ENCODE measurements around the gene CASTOR1.
A peak's percentile ranks its signal among the peaks of the same experiment; 100 is the strongest.

CASTOR1 gene

DNA sequence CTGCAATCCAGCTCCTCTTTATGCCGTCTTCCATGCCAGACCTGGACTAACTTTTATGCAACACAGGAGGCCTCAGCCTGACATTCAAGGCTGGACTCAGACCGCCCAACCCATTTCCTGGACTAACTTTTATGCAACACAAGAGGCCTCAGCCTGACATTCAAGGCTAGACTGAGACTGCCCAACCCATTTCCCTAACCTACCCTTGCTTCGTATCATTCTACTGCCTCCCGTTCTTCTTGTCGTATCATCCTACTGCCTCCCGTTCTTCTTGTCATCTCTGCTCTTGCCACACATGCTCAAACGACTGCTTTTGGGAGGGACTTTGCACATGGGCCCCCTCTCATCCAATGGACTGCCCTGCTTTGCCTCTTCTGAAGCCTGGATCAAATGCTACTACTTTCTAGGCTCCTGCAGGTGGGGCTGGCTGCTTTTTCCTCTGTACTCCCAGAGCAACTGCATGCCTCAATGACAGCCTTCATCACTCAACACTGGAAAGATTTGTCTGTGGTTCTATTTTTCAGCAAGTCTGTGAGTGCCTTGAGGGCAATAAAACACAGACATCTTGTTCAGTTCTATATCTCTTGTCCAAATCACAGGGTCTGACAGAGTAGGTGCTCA, 29.6 kb upstream of the CASTOR1 start:
- DNase-seq (ENCODE audit: low read depth), result no peak

DNA sequence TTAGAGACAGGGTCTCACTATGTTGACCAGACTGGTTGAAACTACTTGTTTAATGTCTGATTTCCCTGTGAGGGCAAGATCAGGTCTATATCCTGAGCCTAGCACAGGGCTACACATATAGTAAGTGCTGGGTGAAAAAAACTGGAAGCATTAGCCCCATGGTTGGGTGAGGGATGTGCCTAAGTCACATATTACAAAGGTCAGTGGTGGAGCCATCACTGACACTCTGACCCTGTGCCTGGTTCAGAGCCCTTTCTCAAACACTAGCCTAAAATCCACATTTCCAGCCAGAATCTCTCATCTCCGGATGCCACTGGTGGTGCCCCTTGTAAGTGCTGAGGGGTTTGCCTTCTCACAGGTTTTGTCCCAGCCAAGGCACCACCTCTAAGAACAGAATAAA, 28.5 kb upstream of the CASTOR1 start:
- no peak for DNase-seq (ENCODE audit: low read depth)

DNA sequence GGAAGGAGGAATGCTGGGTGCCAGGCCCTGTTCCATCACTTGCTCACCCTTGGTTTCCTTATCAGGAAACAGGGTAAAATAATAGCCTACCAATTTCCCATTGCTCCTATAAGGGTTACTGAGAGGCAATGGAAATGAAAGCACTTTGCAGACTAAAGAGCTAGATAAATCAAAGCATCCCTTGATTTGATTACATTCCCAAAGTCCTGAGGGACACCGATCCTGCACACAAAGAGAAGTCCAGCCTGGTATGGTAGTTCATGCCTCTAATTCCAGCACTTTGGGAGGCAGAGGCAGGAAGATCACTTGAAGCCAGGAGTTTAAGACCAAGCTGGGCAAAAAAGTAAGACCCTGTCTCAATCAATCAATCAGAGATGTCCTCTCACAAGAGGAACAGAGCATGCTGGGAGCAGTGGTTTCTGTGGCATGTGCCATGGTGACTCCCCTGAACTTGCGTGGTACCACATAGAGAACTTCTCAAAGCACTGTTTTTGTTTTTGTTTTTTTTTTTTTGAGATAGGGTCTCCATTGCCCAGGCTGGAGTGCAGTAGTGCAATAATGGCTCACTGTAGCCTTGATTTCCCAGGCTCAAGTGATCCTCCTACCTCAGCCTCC, 26.8 kb upstream of the CASTOR1 start:
- no peak for DNase-seq (ENCODE audit: low read depth)

- no peak for DNase-seq (ENCODE audit: low read depth)
Observed at GRCh38 chr22:30314915-30315314, 25.6 kb upstream of the CASTOR1 start.

DNA sequence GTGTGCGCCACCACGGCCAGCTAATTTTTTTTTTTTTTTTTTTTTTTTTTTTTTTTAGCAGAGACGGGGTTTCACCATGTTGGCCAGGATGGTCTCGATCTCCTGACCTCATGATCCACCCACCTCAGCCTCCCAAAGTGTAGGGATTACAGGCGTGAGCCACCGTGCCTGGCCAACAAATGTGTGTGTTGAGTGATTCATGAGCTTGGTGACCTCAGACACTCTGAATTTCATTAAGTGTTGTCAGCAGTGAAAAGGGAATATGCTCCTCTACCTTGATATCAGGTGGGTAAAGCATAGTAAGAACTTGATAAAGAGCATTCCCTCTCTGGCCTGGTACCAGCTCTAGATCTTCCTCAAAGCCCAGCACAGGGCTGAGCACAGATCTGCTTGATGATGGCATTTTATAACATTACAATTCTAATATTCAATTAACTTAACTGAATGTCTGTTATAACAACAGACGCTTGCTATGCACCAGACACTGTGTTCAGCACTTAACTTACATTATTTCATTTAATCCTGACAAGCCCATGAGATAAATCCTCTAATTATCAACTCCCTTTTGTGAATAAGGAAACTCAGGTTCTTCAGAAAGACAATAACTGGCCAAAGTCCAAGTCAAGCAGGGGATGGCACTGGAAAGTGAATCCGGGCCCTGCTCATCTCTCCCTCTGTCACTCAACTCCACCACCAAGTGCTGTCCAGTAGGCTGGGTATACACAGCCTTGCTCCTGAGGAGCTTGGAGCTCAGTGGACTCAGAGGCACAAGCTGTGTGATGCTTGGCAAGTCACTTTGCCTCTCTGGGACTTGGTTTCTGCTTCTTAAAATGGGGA, 24.4 kb upstream of the CASTOR1 start:
- DNase-seq (ENCODE audit: low read depth), result no peak

- no peak for DNase-seq (ENCODE audit: low read depth)
Observed at GRCh38 chr22:30312053-30312452, 22.7 kb upstream of the CASTOR1 start.

- peak; percentile 75 for DNase-seq (ENCODE audit: low read depth)
Observed at GRCh38 chr22:30310881-30311771, 21.8 kb upstream of the CASTOR1 start.

GRCh38 chr22:30309951-30310741, 20.8 kb upstream of the CASTOR1 start:
- peak; percentile 71 for DNase-seq (ENCODE audit: low read depth)

DNA sequence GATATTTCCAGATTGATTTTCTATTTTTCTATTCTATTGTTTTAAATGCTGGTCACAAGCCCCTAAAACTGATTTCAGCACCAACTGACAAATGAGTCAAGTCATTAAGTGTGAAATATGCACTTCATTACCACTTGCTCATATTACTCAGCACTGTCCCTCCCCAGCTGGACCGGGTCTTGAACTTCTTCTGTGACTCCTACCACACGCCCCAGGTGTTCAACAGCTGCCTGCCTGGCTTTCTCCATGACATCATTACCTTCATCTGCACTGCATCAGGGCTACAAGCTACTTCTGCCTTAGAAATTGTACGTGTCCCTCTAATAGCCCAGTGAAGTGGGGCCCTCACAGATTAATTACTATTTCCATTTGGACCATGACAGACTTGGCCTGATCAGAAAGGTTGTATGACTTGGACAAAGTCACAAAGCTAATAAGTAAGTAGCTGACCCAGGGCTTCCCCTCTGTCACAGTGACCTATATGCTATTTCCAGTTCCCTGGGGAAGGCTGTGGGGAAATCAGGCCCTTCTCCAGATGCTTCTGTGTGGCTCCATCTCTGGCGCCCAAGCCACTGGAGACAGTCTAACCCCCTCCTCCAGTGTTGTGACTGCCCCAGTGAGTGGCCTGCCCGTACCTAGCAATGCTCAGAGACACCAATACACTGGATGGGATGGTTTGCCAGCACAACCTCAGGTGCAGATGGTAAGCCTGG, 19.4 kb upstream of the CASTOR1 start:
- DNase-seq (ENCODE audit: low read depth), result no peak

DNA sequence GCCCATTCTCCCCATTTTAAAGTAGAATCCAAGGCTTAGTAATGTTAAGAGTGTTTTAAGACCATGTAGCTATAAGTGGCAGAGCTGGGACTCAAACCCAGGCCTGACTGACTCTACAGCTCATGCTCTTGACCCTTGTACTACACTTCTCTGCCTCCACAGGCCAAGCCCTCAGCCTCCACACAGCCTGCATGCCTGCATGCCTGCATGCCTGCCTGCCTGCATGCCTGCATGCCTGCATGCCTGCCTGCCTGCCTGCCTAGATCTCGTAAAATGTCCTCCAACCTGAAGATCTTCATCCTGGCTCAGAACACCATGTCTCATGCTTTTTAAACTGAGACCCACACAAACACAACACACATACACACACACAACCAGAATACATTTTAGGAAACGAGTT, 18.8 kb upstream of the CASTOR1 start:
- DNase-seq (ENCODE audit: low read depth), result no peak

DNA sequence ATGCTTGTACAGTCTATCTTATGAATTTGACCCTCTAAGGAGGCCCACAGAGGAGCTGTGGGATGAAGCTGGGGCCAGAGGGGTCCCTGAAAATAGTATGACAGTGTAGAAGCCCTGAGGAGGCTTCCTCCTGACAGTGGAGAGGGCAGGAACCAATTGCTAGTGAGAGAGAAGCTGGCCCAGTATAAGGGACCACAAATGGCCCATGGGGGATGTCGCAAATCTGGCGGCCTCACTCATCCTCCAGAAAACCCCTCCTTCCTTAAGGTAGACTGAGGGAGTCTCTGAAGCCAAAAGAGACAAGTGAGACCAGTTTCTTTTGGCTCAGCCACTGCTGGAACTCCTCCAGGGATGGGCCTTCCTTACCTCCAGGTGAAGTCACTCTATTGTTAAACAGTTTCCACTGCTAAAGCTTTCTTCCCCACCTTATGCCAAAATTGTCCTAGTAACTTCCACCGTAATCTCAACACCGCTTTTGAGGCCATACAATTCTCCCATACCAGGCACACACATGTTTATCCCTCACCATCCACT, 17.8 kb upstream of the CASTOR1 start:
- DNase-seq (ENCODE audit: low read depth), result no peak

DNA sequence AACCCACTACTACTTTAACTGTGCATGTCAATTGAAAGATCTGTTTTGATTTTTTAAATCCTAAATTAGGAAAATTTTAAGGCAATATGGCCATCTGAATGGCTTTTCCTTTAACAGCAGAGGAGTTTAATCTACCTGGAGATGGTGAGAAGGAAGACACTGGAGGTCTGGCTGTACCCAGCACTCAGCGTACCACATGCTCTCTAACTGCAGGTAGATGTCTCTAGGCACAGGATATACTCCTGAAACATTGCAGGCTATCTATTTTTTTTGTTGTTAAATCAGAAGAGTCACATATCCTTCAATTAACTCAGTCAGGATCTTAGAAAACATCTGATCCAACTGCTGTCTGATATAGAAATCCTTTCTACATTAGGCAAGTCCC, 17.3 kb upstream of the CASTOR1 start:
- DNase-seq (ENCODE audit: low read depth), result no peak

- no peak for DNase-seq (ENCODE audit: low read depth)
Observed at GRCh38 chr22:30305906-30306626, 16.8 kb upstream of the CASTOR1 start.

DNA sequence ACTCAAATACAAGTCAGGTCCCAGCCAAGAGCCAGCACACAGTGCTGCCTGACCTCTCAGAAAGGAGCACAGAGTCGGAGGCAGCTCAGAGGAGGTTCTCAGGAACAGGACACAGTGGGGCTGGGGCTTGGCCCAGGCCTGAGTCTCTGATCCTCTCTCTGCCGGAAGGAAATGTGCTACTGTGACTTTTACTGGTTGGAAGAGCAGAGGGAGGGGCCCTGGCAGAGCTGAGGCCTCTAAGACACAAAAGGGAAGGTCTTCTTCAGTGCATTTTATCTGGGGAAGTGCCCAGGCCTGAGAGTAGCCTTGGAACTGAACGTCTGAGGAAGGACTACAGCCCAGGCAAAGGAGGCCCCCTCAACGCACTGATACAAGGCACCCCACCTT, 16.2 kb upstream of the CASTOR1 start:
- DNase-seq (ENCODE audit: low read depth), result no peak

DNA sequence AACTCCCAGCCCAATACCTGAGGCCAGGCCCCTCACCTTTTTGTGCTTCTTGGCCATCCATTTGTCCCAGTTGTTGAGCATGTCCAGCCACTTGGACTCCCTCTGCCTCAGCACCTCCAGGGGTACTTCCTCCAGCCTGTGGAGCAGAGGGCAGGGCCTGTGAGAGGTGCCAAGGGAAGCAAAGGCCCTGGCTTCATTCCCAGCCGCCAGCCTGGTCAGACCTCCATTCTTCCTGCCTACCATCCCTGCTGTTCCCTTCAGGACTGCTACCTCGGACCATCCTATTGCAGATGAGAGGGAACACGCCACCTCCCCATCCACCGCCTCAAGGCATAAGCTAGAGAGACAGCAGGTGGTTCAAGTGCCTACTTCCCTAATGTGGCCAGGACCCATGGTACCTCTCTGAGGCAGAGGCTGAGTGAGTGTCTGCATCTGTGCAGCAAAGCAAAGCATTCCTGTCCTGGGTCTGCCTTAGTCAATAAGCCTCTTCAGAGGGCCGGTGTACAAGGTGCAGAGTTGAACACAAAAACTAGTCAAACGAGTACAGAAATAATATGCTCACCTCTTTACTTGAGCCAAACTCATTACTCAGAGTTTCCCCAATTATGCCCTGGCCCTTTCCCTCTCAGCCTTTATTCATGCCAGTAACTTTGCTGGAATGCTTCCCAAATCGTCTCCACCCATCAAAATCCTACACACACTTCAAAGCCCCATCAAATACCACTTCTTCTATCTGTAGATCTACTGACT, 15.4 kb upstream of the CASTOR1 start:
- no peak for DNase-seq (ENCODE audit: low read depth)

DNA sequence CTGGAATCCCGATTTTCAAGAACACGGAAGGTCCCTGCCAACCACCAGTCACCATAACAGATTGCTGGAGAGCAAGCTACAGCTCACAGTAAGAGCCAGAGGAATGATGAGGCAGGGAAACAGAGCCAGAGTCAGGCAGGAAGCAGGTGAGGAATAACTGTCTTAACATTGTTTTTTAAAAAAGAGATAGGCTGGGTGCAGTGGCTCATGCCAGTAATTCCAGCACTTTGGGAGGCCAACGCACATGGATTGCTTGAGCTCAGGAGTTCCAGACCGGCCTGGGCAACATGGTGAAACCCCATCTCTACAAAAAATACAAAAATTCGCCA, 13.5 kb upstream of the CASTOR1 start:
- no peak for DNase-seq (ENCODE audit: low read depth)

DNA sequence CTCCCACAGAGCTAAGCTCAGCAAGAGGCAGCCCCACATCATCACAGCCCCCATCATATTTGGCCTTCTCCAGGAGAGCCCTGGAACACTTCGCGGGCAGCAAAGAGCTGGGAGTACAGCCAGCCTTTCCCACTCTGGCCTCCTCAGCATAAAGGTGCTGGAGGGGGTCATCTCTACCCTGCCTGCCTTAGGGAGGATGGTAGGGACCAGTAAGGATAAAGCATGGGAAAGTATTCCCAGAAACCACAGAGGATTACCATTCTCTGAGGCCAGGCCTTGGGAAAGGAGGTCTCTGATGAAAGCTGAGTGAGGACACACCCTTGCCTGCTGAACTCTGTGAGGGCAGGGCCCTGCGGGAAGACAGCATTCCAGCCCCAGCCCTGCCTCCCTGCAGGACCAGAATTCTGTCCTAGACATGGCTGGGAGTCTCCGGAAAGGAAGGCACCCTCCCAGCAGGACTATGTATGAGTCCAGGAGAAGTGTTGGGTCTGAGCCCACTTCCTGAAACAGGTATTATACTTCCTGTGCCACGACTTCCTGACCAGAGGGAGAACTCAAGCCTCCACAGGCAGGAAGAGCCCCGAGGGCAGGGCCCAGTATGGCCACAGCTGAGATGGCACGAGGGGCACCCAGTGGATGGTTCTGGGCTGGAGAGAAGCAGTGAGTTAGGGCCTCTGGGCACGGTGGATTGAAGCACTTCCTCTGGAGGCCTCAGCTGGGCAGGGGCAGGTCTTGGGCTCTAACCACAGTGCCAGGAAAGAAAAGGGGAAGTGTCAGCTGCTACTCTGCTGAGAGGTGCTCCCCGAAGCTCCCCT, 12.9 kb upstream of the CASTOR1 start:
- DNase-seq (ENCODE audit: low read depth), result peak; percentile 68

- no peak for DNase-seq (ENCODE audit: low read depth)
Observed at GRCh38 chr22:30299322-30299721, 10.0 kb upstream of the CASTOR1 start.

Measured in GM04503 (cell line).